Panc1 (cell line): ENCODE measurements around the gene NPAS1.

Source experiments
- POLR2AphosphoS5 ChIP-seq: IDR thresholded peaks from 2 replicates; pipeline ENCODE4 v1.6.1; 2012; ENCODE audit warnings: mild to moderate bottlenecking, low read depth, low read length, moderate library complexity
- SIN3A ChIP-seq: IDR thresholded peaks from 2 replicates; pipeline ENCODE4 v1.6.1; 2012; ENCODE audit warnings: low read depth, mild to moderate bottlenecking, low read length, moderate library complexity, borderline replicate concordance; ENCODE audit not compliant: insufficient read depth
- TCF7L2 ChIP-seq: IDR thresholded peaks from 2 replicates; pipeline ENCODE4 v1.6.1; 2011; ENCODE audit warnings: mild to moderate bottlenecking, low read depth, low read length, inconsistent platforms
- TF ChIP-seq, protein P1 (sequence below): fragments of 450-650 bp; IDR thresholded peaks from 2 replicates; pipeline ENCODE4 v1.5.1; 2017; ENCODE audit warnings: mild to moderate bottlenecking
- TF ChIP-seq, protein P2 (sequence below), 2 experiments: IDR thresholded peaks; 2 replicates each; pipeline ENCODE4 v1.6.1; 2011 to 2012; ENCODE audit warnings: low read depth in 2 of 2, control low read depth in 1 of 2, low read length in 1 of 2, mild to moderate bottlenecking in 1 of 2, moderate library complexity in 1 of 2; ENCODE audit not compliant: insufficient read depth in 1 of 2

DNA sequence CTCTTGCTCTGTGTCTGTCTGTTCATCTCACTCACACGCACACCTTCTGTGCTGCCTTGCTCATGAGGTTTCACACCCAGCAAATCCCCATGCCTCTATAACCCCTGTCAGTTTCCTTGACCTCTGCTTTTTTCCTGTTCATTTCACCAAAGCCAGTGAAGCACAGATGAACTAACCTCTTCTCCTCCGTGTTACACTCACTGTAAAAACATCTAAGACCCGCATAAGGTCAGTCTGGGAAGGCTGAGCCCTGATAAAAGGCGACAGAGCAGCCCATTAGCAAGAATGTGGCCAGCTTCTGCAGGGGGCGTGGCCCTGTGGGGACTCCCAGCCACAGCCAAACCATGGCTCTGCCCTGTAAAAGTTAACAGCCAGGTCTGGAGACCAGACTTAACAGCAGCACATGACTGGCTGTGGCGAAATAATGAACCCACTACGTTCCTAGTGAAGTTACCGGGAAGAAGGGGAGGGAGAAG is 42.8 kb upstream of the NPAS1 start:
- TF ChIP-seq POLR2AphosphoS5: no peak
- TF ChIP-seq, protein P1, sequence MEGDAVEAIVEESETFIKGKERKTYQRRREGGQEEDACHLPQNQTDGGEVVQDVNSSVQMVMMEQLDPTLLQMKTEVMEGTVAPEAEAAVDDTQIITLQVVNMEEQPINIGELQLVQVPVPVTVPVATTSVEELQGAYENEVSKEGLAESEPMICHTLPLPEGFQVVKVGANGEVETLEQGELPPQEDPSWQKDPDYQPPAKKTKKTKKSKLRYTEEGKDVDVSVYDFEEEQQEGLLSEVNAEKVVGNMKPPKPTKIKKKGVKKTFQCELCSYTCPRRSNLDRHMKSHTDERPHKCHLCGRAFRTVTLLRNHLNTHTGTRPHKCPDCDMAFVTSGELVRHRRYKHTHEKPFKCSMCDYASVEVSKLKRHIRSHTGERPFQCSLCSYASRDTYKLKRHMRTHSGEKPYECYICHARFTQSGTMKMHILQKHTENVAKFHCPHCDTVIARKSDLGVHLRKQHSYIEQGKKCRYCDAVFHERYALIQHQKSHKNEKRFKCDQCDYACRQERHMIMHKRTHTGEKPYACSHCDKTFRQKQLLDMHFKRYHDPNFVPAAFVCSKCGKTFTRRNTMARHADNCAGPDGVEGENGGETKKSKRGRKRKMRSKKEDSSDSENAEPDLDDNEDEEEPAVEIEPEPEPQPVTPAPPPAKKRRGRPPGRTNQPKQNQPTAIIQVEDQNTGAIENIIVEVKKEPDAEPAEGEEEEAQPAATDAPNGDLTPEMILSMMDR: no peak
- TF ChIP-seq, protein P2, sequence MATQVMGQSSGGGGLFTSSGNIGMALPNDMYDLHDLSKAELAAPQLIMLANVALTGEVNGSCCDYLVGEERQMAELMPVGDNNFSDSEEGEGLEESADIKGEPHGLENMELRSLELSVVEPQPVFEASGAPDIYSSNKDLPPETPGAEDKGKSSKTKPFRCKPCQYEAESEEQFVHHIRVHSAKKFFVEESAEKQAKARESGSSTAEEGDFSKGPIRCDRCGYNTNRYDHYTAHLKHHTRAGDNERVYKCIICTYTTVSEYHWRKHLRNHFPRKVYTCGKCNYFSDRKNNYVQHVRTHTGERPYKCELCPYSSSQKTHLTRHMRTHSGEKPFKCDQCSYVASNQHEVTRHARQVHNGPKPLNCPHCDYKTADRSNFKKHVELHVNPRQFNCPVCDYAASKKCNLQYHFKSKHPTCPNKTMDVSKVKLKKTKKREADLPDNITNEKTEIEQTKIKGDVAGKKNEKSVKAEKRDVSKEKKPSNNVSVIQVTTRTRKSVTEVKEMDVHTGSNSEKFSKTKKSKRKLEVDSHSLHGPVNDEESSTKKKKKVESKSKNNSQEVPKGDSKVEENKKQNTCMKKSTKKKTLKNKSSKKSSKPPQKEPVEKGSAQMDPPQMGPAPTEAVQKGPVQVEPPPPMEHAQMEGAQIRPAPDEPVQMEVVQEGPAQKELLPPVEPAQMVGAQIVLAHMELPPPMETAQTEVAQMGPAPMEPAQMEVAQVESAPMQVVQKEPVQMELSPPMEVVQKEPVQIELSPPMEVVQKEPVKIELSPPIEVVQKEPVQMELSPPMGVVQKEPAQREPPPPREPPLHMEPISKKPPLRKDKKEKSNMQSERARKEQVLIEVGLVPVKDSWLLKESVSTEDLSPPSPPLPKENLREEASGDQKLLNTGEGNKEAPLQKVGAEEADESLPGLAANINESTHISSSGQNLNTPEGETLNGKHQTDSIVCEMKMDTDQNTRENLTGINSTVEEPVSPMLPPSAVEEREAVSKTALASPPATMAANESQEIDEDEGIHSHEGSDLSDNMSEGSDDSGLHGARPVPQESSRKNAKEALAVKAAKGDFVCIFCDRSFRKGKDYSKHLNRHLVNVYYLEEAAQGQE (IDR thresholded peaks at IDR 0.05; ENCODE audit: insufficient read depth in 1 of 2, low read depth in 2 of 2, low read length in 1 of 2): no peak
- TF ChIP-seq TCF7L2: no peak
- TF ChIP-seq SIN3A: no peak
